CD1c-positive myeloid dendritic cell (primary cell): ENCODE data around the gene CCDC50.

Experiments
- DNase-seq: peaks from one replicate; pipeline ENCODE4 v3.0.0-alpha.2; 2016; ENCODE audit errors: extremely low spot score

Gene CCDC50

GRCh38 chr3:191328962-191329653 is at the start of gene CCDC50:
CCDC50 (plus strand) TSS chr3:191329394; CDS start chr3:191329675, 281 bp downstream.
- peak; percentile 33 for DNase-seq

- no peak for DNase-seq
Observed at GRCh38 chr3:191280111-191280510, 49.1 kb upstream of the CCDC50 start.

GRCh38 chr3:191280882-191281281 is 48.3 kb upstream of the CCDC50 start:
- DNase-seq, result no peak

- no peak for DNase-seq
Observed at GRCh38 chr3:191282251-191283185, 46.7 kb upstream of the CCDC50 start.

GRCh38 chr3:191283400-191283799 is 45.8 kb upstream of the CCDC50 start:
- DNase-seq, result no peak

GRCh38 chr3:191290311-191291025 is 38.7 kb upstream of the CCDC50 start:
- no peak for DNase-seq

- peak; percentile 34 for DNase-seq
Observed at GRCh38 chr3:191292243-191293015, 36.8 kb upstream of the CCDC50 start.

- DNase-seq, result no peak
Observed at GRCh38 chr3:191294291-191294690, 34.9 kb upstream of the CCDC50 start.

GRCh38 chr3:191296041-191296541 is 33.1 kb upstream of the CCDC50 start:
- DNase-seq, result peak; percentile 53

GRCh38 chr3:191298846-191299245 is 30.3 kb upstream of the CCDC50 start:
- DNase-seq, result no peak

GRCh38 chr3:191300422-191300821 is 28.8 kb upstream of the CCDC50 start:
- no peak for DNase-seq

- peak; percentile 31 for DNase-seq
Observed at GRCh38 chr3:191301017-191301416, 28.2 kb upstream of the CCDC50 start.

GRCh38 chr3:191301782-191302411 is 27.3 kb upstream of the CCDC50 start:
- peak; percentile 20 for DNase-seq

GRCh38 chr3:191302451-191302850 is 26.7 kb upstream of the CCDC50 start:
- no peak for DNase-seq

GRCh38 chr3:191303596-191303995 is 25.6 kb upstream of the CCDC50 start:
- no peak for DNase-seq

- DNase-seq, result no peak
Observed at GRCh38 chr3:191306428-191306827, 22.8 kb upstream of the CCDC50 start.

GRCh38 chr3:191307341-191307740 is 21.9 kb upstream of the CCDC50 start:
- no peak for DNase-seq

GRCh38 chr3:191313296-191313695 is 15.9 kb upstream of the CCDC50 start:
- DNase-seq, result no peak

- DNase-seq, result no peak
Observed at GRCh38 chr3:191314109-191314728, 15.0 kb upstream of the CCDC50 start.

- no peak for DNase-seq
Observed at GRCh38 chr3:191316876-191317603, 12.2 kb upstream of the CCDC50 start.
